HG02610 (cell line): ENCODE data around the gene SLC26A6.

Experiments
- ATAC-seq: cut with Tn5 transposase; IDR thresholded peaks from one replicate; pipeline ENCODE4 v1.9.1; 2021; ENCODE audit warnings: mild to moderate bottlenecking, moderate library complexity; ENCODE audit not compliant: unreplicated experiment

The SLC26A6 gene

GRCh38 chr3:48581621-48582481, 53.4 kb downstream of the SLC26A6 start:
- no peak for ATAC-seq

DNA sequence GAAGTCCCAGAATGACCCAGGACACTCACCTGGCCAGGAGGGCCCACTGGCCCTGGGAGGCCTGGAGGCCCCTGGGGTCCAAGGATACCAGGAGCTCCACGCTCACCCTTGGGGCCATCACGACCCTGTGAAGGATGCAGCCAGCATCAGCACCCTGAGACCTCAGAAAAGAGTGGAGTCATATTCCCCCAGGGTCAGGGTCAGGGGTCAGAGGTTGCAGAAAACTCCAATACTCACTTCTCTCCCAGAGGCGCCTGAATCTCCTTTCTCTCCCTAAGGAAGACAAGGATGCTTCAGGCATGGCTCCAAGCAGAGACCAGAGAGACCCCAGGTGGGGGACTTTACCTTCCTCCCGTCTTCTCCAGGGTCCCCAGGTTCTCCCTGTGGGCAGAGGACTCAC, 58.6 kb downstream of the SLC26A6 start:
- no peak for ATAC-seq
